NB4 (cell line): ENCODE data around the gene TSTD2.

ENCODE experiments used
- POLR2A ChIP-seq: IDR thresholded peaks from 2 replicates; pipeline ENCODE4 v1.6.1; 2011; ENCODE audit warnings: mild to moderate bottlenecking; ENCODE audit not compliant: insufficient read length; ENCODE audit errors: extremely low read depth
- TF ChIP-seq, protein P1 (sequence below): IDR thresholded peaks from one replicate; pipeline ENCODE4 v1.5.1; 2012; ENCODE audit warnings: low read depth, low read length
- TF ChIP-seq, protein P2 (sequence below): IDR thresholded peaks from 2 replicates; pipeline ENCODE4 v1.6.1; 2011; ENCODE audit warnings: low read depth, low read length

DNA sequence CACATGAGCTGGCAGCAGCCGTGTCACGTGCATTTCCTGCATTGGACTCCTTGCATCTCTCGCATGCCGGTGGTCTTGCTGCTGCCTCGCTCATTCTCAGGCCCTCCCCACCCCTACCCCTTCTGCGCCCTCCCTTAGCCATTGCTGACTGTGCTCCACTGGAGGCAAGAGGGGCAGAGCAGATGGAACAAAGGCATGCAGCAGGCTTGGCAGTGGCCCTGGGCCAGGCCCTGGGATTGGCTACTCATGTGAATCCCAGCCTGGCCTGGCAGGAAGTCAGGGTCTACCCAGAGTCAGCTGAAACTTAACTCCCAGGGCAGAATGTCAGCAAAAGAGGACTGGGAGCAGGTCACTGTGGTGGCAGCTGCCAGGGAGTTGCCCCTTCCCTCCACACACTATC is 62.3 kb downstream of the TSTD2 start:
- TF ChIP-seq, protein P1, sequence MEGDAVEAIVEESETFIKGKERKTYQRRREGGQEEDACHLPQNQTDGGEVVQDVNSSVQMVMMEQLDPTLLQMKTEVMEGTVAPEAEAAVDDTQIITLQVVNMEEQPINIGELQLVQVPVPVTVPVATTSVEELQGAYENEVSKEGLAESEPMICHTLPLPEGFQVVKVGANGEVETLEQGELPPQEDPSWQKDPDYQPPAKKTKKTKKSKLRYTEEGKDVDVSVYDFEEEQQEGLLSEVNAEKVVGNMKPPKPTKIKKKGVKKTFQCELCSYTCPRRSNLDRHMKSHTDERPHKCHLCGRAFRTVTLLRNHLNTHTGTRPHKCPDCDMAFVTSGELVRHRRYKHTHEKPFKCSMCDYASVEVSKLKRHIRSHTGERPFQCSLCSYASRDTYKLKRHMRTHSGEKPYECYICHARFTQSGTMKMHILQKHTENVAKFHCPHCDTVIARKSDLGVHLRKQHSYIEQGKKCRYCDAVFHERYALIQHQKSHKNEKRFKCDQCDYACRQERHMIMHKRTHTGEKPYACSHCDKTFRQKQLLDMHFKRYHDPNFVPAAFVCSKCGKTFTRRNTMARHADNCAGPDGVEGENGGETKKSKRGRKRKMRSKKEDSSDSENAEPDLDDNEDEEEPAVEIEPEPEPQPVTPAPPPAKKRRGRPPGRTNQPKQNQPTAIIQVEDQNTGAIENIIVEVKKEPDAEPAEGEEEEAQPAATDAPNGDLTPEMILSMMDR, result no peak
- TF ChIP-seq POLR2A, result no peak
- TF ChIP-seq, protein P2, sequence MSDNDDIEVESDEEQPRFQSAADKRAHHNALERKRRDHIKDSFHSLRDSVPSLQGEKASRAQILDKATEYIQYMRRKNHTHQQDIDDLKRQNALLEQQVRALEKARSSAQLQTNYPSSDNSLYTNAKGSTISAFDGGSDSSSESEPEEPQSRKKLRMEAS, result no peak
